ENCODE data around the gene PHLPP1.
A peak's percentile ranks its signal among the peaks of the same experiment; 100 is the strongest.

PHLPP1 gene

GRCh38 chr18:62933261-62933887 is 218.0 kb downstream of the PHLPP1 start:
- DNase-seq: no peak

GRCh38 chr18:62935994-62936393 is 220.7 kb downstream of the PHLPP1 start:
- no peak for DNase-seq

GRCh38 chr18:62937065-62937464 is 221.7 kb downstream of the PHLPP1 start:
- no peak for DNase-seq

- DNase-seq: no peak
Measured at GRCh38 chr18:62938006-62938405, 222.7 kb downstream of the PHLPP1 start.

GRCh38 chr18:62938487-62938886 is 223.1 kb downstream of the PHLPP1 start:
- DNase-seq: no peak

- DNase-seq: no peak
Measured at GRCh38 chr18:62939433-62939832, 224.1 kb downstream of the PHLPP1 start.

GRCh38 chr18:62939926-62940325 is 224.6 kb downstream of the PHLPP1 start:
- DNase-seq: no peak

GRCh38 chr18:62942578-62942977 is 227.2 kb downstream of the PHLPP1 start:
- DNase-seq: no peak

GRCh38 chr18:62944454-62944853 is 229.1 kb downstream of the PHLPP1 start:
- no peak for DNase-seq

- no peak for DNase-seq
Measured at GRCh38 chr18:62948788-62949187, 233.4 kb downstream of the PHLPP1 start.

GRCh38 chr18:62950246-62950645 is 234.9 kb downstream of the PHLPP1 start:
- no peak for DNase-seq

GRCh38 chr18:62952807-62953206 is 237.5 kb downstream of the PHLPP1 start:
- no peak for DNase-seq

- no peak for DNase-seq
Measured at GRCh38 chr18:62953663-62954062, 238.3 kb downstream of the PHLPP1 start.

- no peak for DNase-seq
Measured at GRCh38 chr18:62954366-62954765, 239.0 kb downstream of the PHLPP1 start.

GRCh38 chr18:62957885-62958472 is 242.6 kb downstream of the PHLPP1 start:
- no peak for DNase-seq

- DNase-seq: no peak
Measured at GRCh38 chr18:62959481-62959880, 244.1 kb downstream of the PHLPP1 start.

GRCh38 chr18:62963507-62963906 is 248.2 kb downstream of the PHLPP1 start:
- peak in 1 of 56 donors; percentile 27 for DNase-seq

GRCh38 chr18:62964432-62964831 is 249.1 kb downstream of the PHLPP1 start:
- peak in 4 of 56 donors; percentile 27 to 36 (median 30) for DNase-seq

- DNase-seq: no peak
Measured at GRCh38 chr18:62967089-62967488, 251.7 kb downstream of the PHLPP1 start.

GRCh38 chr18:62973689-62974088 is 258.3 kb downstream of the PHLPP1 start:
- no peak for DNase-seq

GRCh38 chr18:62974388-62974787 is 259.0 kb downstream of the PHLPP1 start:
- DNase-seq: no peak

GRCh38 chr18:62974928-62975675 is 259.8 kb downstream of the PHLPP1 start:
- peak in 9 of 56 donors; percentile 26 to 47 (median 33) for DNase-seq

GRCh38 chr18:62975785-62976184 is 260.4 kb downstream of the PHLPP1 start:
- no peak for DNase-seq

All from nucleus accumbens (tissue), 56 donors.